Amniotic epithelial cell (primary cell): ENCODE data around the gene TMEM9B.
"Not testable (repeated sequence)": the region's sequence is repeated elsewhere in the genome, so short reads cannot be mapped to it uniquely, and the experiment has no call there.

ENCODE experiments used
- DNase-seq: peaks from one replicate; pipeline ENCODE4 v3.0.0-alpha.2; 2010; ENCODE audit warnings: low read depth

Gene TMEM9B

GRCh38 chr11:8964324-8965320, at the start of gene TMEM9B:
TMEM9B (minus strand) TSS chr11:8964442; CDS start chr11:8964313, 129 bp downstream.
- DNase-seq = peak; percentile 85

GRCh38 chr11:9013373-9013772, 49.1 kb upstream of the TMEM9B start:
- no peak for DNase-seq

- not testable (repeated sequence) for DNase-seq
Observed at GRCh38 chr11:9009538-9009937, 45.3 kb upstream of the TMEM9B start.

GRCh38 chr11:9008661-9009060, 44.4 kb upstream of the TMEM9B start:
- no peak for DNase-seq

- no peak for DNase-seq
Observed at GRCh38 chr11:9008011-9008550, 43.8 kb upstream of the TMEM9B start.

GRCh38 chr11:9005087-9005486, 40.8 kb upstream of the TMEM9B start:
- no peak for DNase-seq

GRCh38 chr11:9004183-9004926, 40.1 kb upstream of the TMEM9B start:
- no peak for DNase-seq

GRCh38 chr11:9003573-9004182, 39.4 kb upstream of the TMEM9B start, which contains the start of gene NRIP3:
NRIP3 (minus strand) TSS chr11:9004001; CDS start chr11:9003935, 66 bp downstream.
- DNase-seq = peak; percentile 67

- DNase-seq = no peak
Observed at GRCh38 chr11:9002920-9003572, 38.8 kb upstream of the TMEM9B start.

GRCh38 chr11:9001736-9002135, 37.5 kb upstream of the TMEM9B start:
- peak; percentile 84 for DNase-seq

- DNase-seq = peak; percentile 10
Observed at GRCh38 chr11:8998017-8998416, 33.8 kb upstream of the TMEM9B start.

- no peak for DNase-seq
Observed at GRCh38 chr11:8997451-8997850, 33.2 kb upstream of the TMEM9B start.

GRCh38 chr11:8989453-8989852, 25.2 kb upstream of the TMEM9B start:
- peak; percentile 20 for DNase-seq

GRCh38 chr11:8988329-8989234, 24.3 kb upstream of the TMEM9B start:
- peak; percentile 64 for DNase-seq

- DNase-seq = no peak
Observed at GRCh38 chr11:8987446-8987845, 23.2 kb upstream of the TMEM9B start.

- DNase-seq = not testable (repeated sequence)
Observed at GRCh38 chr11:8986772-8987171, 22.5 kb upstream of the TMEM9B start.

- DNase-seq = no peak
Observed at GRCh38 chr11:8985462-8985861, 21.2 kb upstream of the TMEM9B start.

- DNase-seq = no peak
Observed at GRCh38 chr11:8983552-8983951, 19.3 kb upstream of the TMEM9B start.

- no peak for DNase-seq
Observed at GRCh38 chr11:8980485-8980884, 16.2 kb upstream of the TMEM9B start.

- DNase-seq = not testable (repeated sequence)
Observed at GRCh38 chr11:8979365-8979764, 15.1 kb upstream of the TMEM9B start.
